Neural progenitor cell (in vitro differentiated cells): ENCODE data around the gene IER3IP1. TPM values are rescaled to one million over a fixed set of nuclear protein-coding genes. Genes with fewer than 3 reads are reported as not detected.
A peak's percentile ranks its signal among the peaks of the same experiment; 100 is the strongest.

Source experiments
- DNase-seq: peaks from one replicate; pipeline ENCODE4 v3.0.0-alpha.2; 2016; ENCODE audit warnings: low spot score
- H2AFZ ChIP-seq: fragments of 200-600 bp; sonication (generic); replicated peaks from 2 replicates; pipeline ENCODE4 v1.6.1; 2016; ENCODE audit warnings: antibody characterized with exemption
- H3F3A ChIP-seq: fragments of 200-600 bp; sonication (generic); 2 replicates; pipeline ENCODE4 v1.6.1; 2016; ENCODE audit warnings: antibody characterized with exemption, low read depth
- H3K27ac ChIP-seq: fragments of 200-600 bp; sonication (generic); 2 replicates; pipeline ENCODE4 v1.5.1; 2016; ENCODE audit warnings: mild to moderate bottlenecking
- H3K27me3 ChIP-seq: fragments of 200-600 bp; sonication (generic); 2 replicates; pipeline ENCODE4 v1.6.1; 2016; ENCODE audit warnings: mild to moderate bottlenecking, moderate library complexity
- H3K36me3 ChIP-seq: fragments of 200-600 bp; sonication (generic); 2 replicates; pipeline ENCODE4 v1.5.1; 2016
- H3K4me1 ChIP-seq: fragments of 200-600 bp; sonication (generic); 2 replicates; pipeline ENCODE4 v1.6.1; 2016; ENCODE audit warnings: mixed run types
- H3K4me2 ChIP-seq: fragments of 200-600 bp; sonication (generic); 2 replicates; pipeline ENCODE4 v1.6.1; 2016
- H3K4me3 ChIP-seq: fragments of 200-600 bp; sonication (generic); 2 replicates; pipeline ENCODE4 v1.5.1; 2016
- H3K79me2 ChIP-seq: fragments of 200-600 bp; sonication (generic); 2 replicates; pipeline ENCODE4 v1.6.1; 2016; ENCODE audit warnings: low read depth
- H3K9ac ChIP-seq: fragments of 200-600 bp; sonication (generic); 2 replicates; pipeline ENCODE4 v1.6.1; 2016
- H3K9me3 ChIP-seq: fragments of 200-600 bp; sonication (generic); 2 replicates; pipeline ENCODE4 v1.5.1; 2016; ENCODE audit warnings: low read depth
- H4K20me1 ChIP-seq: fragments of 200-600 bp; sonication (generic); 2 replicates; pipeline ENCODE4 v1.6.1; 2016; ENCODE audit warnings: low read depth
- H3K27ac Mint-ChIP-seq: 3 replicates; pipeline ENCODE4 v1.8.0; 2021; ENCODE audit warnings: mixed read lengths
- H3K27me3 Mint-ChIP-seq: 2 replicates; pipeline ENCODE4 v1.8.0; 2022; ENCODE audit warnings: low read depth, mild to moderate bottlenecking, inconsistent platforms, moderate library complexity, mixed read lengths; ENCODE audit not compliant: insufficient read depth
- H3K36me3 Mint-ChIP-seq: 3 replicates; pipeline ENCODE4 v1.8.0; 2021; ENCODE audit warnings: mixed read lengths
- H3K4me1 Mint-ChIP-seq: 3 replicates; pipeline ENCODE4 v1.8.0; 2021; ENCODE audit warnings: mixed read lengths
- H3K4me3 Mint-ChIP-seq: 3 replicates; pipeline ENCODE4 v1.8.0; 2021; ENCODE audit warnings: mild to moderate bottlenecking, moderate library complexity, mixed read lengths
- H3K9me3 Mint-ChIP-seq: 3 replicates; pipeline ENCODE4 v1.8.0; 2020; ENCODE audit warnings: mixed read lengths
- CTCF ChIP-seq: fragments of 200-600 bp; sonication (generic); IDR thresholded peaks from 2 replicates; pipeline ENCODE4 v1.5.1; 2017; ENCODE audit warnings: antibody characterized with exemption, mild to moderate bottlenecking
- EZH2 ChIP-seq: fragments of 200-600 bp; sonication (generic); IDR thresholded peaks from 2 replicates; pipeline ENCODE4 v1.6.1; 2017; ENCODE audit warnings: antibody characterized with exemption, mild to moderate bottlenecking, moderate library complexity
- EZH2phosphoT487 ChIP-seq: fragments of 200-600 bp; sonication (generic); IDR thresholded peaks from 2 replicates; pipeline ENCODE4 v1.6.1; 2017; ENCODE audit warnings: antibody characterized with exemption
- small RNA-seq: library from RNA; depleted of rRNA; stranded (forward); fragments of <200 nt; gene quantifications from one replicate; pipeline ENCODE3, GENCODE V24; 2015
- total RNA-seq: library from RNA; depleted of rRNA; stranded (reverse); fragments of >200 nt; gene quantifications from 2 replicates; pipeline ENCODE4 v1.2.3, GENCODE V29; 2015; ENCODE audit warnings: low replicate concordance

Gene IER3IP1
- total RNA-seq, 1 donor from 2014 or later: 16.6 TPM

- H3K27ac ChIP-seq: peak overlapping the region; percentile 78
- no peaks in the 10 kb centered on the region for H3K9me3 Mint-ChIP-seq
- H2AFZ ChIP-seq: no peak overlapping the region
- peaks cover 17% of the 10 kb centered on the region for H3K4me1 Mint-ChIP-seq
- DNase-seq: peak; percentile 25
- H3K27ac Mint-ChIP-seq: peak overlapping the region; percentile 23
- no peak overlapping the region for H3K4me3 ChIP-seq
- no peak overlapping the region for H3K9ac ChIP-seq
- H3K27me3 Mint-ChIP-seq: no peaks in the 10 kb centered on the region
- H3K4me3 Mint-ChIP-seq: no peak overlapping the region
- peaks cover 11% of the 10 kb centered on the region for H3K36me3 Mint-ChIP-seq
- H3K36me3 ChIP-seq: peaks cover 6% of the 10 kb centered on the region
- H3K9me3 ChIP-seq: no peaks in the 10 kb centered on the region
- H3F3A ChIP-seq: peaks cover 49% of the 10 kb centered on the region
- H3K4me2 ChIP-seq: peak overlapping the region; percentile 67
- H3K4me1 ChIP-seq: peaks cover 72% of the 10 kb centered on the region
- H4K20me1 ChIP-seq: peaks cover 48% of the 10 kb centered on the region
- H3K79me2 ChIP-seq: peaks cover 5% of the 10 kb centered on the region
- TF ChIP-seq EZH2: no peak
- no peak for TF ChIP-seq EZH2phosphoT487
- no peak for TF ChIP-seq CTCF
- no peaks in the 10 kb centered on the region for H3K27me3 ChIP-seq
Observed at GRCh38 chr18:47108998-47109405, 67.2 kb downstream of the IER3IP1 start.

- Mint-ChIP-seq H3K9me3 (no peaks in the 10 kb centered on the region), H3K36me3 (peaks cover 8% of the 10 kb centered on the region), H3K27me3 (no peaks in the 10 kb centered on the region), H3K4me3 (no peak overlapping the region), H3K4me1 (peaks cover 17% of the 10 kb centered on the region), H3K27ac (no peak overlapping the region)
- Histone ChIP-seq H2AFZ (no peak overlapping the region), H3K27ac (peak overlapping the region; percentile 78), H3K36me3 (peaks cover 6% of the 10 kb centered on the region), H3K79me2 (peaks cover 5% of the 10 kb centered on the region), H3K4me3 (peak overlapping the region; percentile 21), H3K27me3 (no peaks in the 10 kb centered on the region), H3K9me3 (no peaks in the 10 kb centered on the region), H3K4me1 (peaks cover 66% of the 10 kb centered on the region), H3K4me2 (peak overlapping the region; percentile 67), H3F3A (peaks cover 42% of the 10 kb centered on the region), H4K20me1 (peaks cover 43% of the 10 kb centered on the region), H3K9ac (no peak overlapping the region)
- peak; percentile 77 for DNase-seq
- TF ChIP-seq EZH2 (no peak), EZH2phosphoT487 (peak; percentile 95)
Observed at GRCh38 chr18:47108373-47108772, 67.8 kb downstream of the IER3IP1 start.

Small RNA genes lying within 50 kb of the gene (small RNA-seq; reads per million reads assigned to genes)
- gene AC012254.4: not detected

Other genes with a start within 250 kb of the IER3IP1 start
- not detected in 2 replicates for gene ELOA2, start 140.7 kb downstream of the IER3IP1 start, total RNA-seq
- 54.4 and 85.0 TPM in 2 replicates for gene HDHD2, start 25.9 kb downstream of the IER3IP1 start, total RNA-seq
- not detected in 2 replicates for gene SKOR2, start 75.3 kb upstream of the IER3IP1 start, total RNA-seq